Measurements from ENCODE around the gene KIF26B.

DNA sequence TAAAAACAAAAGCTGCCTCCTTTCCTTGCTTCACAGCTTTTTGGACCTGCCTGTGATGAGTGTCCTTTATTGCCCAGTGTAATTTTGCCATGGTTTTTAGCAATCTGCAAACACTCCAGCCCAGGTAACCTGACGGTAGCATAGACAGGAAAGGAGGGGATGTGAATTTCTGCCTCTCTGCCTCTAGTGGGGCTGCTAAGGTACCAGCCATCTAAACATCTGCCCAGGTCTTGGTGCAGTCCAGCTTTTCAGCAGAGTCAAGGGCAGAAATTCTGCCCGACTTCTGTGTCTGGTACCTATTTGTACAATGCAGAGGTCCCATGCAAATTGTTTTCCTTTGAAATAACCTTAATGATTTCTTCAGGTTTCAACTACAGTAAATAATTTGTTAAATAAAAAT, 371.4 kb downstream of the KIF26B start:
- TF ChIP-seq, protein P1, sequence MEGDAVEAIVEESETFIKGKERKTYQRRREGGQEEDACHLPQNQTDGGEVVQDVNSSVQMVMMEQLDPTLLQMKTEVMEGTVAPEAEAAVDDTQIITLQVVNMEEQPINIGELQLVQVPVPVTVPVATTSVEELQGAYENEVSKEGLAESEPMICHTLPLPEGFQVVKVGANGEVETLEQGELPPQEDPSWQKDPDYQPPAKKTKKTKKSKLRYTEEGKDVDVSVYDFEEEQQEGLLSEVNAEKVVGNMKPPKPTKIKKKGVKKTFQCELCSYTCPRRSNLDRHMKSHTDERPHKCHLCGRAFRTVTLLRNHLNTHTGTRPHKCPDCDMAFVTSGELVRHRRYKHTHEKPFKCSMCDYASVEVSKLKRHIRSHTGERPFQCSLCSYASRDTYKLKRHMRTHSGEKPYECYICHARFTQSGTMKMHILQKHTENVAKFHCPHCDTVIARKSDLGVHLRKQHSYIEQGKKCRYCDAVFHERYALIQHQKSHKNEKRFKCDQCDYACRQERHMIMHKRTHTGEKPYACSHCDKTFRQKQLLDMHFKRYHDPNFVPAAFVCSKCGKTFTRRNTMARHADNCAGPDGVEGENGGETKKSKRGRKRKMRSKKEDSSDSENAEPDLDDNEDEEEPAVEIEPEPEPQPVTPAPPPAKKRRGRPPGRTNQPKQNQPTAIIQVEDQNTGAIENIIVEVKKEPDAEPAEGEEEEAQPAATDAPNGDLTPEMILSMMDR (IDR thresholded peaks at IDR 0.05), result no peak
- TF ChIP-seq POLR2A (IDR thresholded peaks at IDR 0.05), result no peak
